Peyer's patch (tissue), 4 donors: ENCODE data around the gene KCNK13.

Source experiments
- POLR2A ChIP-seq, 2 donors: fragments of 450-650 bp; IDR thresholded peaks; one replicate each; pipeline ENCODE4 v1.5.1; 2017; ENCODE audit warnings: antibody characterized with exemption in 2 of 2, mild to moderate bottlenecking in 2 of 2, moderate library complexity in 2 of 2
- TF ChIP-seq, protein P1 (sequence below), 6 experiments: fragments of 450-650 bp in 4 of 6; fragments of 200-600 bp in 2 of 6; sonication (generic) in 1 of 6; IDR thresholded peaks; one replicate each; pipeline ENCODE4 v1.5.1; 2017 to 2019; ENCODE audit warnings: antibody characterized with exemption in 6 of 6, mild to moderate bottlenecking in 3 of 6, moderate library complexity in 1 of 6

DNA sequence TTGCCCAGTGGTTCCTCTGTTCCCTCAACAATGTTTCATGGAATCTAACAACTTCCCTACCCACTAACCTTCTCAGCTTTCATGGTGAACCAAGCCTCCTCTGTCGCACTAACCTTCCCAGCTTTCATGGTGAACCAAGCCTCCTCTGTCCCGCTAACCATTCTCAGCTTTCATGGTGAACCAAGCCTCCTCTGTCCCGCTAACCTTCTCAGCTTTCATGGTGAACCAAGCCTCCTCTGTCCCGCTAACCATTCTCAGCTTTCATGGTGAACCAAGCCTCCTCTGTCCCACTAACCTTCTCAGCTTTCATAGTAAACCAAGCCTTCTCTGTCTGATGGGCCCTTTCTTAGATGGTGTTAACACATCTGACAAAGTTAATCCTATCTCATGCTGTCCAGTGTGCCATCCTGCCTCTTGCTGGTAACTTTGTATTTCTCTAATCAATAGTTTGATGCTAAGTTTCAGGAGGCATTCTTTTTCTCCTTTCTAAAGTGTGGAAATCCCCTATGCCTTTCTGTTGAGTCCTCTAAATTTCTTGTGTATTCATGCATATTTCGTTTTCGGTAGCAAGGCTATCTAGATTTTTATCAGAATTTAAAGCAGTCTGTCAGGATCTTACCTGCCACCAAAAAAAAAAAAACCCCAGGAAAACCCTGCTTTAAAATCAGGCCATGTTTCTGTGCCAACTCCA, 26.8 kb upstream of the KCNK13 start:
- TF ChIP-seq, protein P1, sequence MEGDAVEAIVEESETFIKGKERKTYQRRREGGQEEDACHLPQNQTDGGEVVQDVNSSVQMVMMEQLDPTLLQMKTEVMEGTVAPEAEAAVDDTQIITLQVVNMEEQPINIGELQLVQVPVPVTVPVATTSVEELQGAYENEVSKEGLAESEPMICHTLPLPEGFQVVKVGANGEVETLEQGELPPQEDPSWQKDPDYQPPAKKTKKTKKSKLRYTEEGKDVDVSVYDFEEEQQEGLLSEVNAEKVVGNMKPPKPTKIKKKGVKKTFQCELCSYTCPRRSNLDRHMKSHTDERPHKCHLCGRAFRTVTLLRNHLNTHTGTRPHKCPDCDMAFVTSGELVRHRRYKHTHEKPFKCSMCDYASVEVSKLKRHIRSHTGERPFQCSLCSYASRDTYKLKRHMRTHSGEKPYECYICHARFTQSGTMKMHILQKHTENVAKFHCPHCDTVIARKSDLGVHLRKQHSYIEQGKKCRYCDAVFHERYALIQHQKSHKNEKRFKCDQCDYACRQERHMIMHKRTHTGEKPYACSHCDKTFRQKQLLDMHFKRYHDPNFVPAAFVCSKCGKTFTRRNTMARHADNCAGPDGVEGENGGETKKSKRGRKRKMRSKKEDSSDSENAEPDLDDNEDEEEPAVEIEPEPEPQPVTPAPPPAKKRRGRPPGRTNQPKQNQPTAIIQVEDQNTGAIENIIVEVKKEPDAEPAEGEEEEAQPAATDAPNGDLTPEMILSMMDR (IDR thresholded peaks at IDR 0.05) = no peak
- no peak for TF ChIP-seq POLR2A (IDR thresholded peaks at IDR 0.05)
